Inferior parietal cortex (tissue), 1 donor: ENCODE measurements around the gene IGF1R.

Experiments
- DNase-seq: peaks from one replicate; pipeline ENCODE4 v3.0.0-alpha.2; 2016; ENCODE audit errors: extremely low spot score

The IGF1R gene

DNA sequence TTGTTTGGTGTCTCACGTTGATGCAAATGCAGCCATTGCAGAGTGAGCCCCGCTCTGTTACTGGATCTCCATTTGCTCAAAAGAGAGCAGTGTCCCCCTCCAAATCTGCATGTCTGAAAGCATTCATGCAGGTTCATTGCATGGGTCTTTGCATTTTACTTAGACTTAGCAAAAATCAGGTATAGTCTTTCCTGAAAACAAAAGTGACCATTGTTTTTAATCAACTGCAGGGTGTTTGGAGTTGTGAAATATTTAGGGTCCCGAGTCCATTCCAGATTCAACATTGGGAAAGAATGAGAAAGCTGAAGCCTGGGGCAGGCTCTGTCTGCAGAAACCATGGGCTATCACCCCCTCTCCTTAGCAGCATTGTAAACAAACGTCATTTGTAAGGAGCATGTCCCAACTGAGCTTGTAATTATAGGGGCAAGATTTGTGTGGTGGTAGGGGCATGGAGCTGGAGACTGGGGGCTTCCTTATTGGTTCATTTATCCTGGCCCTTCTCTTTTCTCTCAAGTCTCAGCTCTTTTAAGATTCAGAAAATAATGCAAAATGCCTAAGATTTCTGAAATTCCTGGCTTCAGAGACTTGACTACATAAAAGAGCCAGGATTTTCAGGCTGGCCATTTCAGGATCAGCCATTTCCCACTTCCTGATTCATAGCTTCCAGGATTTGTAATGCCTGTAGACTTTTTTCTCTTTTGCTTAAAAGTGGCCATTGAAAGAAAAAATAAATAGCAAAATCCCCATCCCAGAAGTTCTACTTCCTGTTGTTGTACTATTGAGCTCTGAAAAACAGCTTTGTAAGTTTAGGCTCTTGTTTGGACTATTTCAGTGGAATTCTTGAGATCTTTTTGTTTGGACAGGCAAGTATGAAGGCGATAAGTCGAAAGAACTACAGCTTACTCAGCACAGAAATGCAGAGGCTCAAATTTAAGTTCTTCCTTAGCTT lies 23.0 kb downstream of the IGF1R start:
- no peak for DNase-seq

GRCh38 chr15:98673133-98673532 lies 24.8 kb downstream of the IGF1R start:
- DNase-seq, result no peak

DNA sequence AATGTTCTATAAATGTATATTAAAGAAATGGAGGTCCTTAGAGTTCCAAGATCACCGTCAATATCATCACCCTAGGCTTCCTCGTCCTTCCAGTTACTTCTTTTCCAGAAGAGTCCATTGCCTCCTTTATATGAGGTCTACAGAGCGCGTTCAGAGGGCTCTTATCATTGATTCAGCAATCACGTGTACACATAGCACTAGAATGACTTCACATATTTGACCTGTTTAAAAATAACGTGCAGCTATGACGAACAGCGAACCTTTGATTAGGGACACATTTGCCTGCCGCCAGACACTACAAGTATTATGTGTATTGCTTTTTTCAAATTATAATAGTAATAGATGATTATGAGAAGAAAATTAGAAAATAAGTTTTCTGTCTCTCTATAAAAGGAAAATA lies 26.0 kb downstream of the IGF1R start:
- DNase-seq, result no peak

DNA sequence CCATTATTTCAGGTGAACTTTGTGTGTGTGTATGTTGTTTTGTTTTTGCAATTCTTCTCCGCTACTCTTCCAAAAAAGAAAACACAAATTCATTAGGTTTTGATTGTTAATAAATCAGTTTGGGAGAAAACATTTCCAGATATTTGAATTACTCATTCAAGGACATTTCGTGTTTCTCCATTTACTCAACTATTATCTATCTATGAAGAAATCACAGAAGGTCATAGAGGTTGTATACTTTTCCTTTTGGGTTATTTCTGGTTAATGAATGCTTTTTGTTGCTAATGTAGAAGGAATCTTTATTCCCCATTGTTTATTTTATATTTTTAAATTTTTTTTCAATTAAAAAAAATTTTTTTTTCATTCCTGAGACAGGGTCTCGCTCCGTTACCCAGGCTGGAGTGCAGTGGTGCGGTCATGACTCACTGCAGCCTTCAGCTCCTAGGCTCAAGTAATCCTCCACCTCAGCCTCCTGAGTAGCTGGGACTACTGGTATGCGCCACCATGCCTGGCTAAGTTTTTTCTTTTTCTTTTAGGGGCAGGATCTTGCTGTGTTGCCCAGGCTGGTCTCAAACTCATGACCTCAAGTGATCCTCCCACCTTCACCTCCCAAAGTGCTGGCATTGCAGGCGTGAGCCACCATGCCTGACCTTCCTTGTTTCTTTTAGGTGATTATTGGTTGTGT lies 28.4 kb downstream of the IGF1R start:
- DNase-seq, result no peak

- DNase-seq, result no peak
Measured at GRCh38 chr15:98677345-98678059, 29.2 kb downstream of the IGF1R start.

DNA sequence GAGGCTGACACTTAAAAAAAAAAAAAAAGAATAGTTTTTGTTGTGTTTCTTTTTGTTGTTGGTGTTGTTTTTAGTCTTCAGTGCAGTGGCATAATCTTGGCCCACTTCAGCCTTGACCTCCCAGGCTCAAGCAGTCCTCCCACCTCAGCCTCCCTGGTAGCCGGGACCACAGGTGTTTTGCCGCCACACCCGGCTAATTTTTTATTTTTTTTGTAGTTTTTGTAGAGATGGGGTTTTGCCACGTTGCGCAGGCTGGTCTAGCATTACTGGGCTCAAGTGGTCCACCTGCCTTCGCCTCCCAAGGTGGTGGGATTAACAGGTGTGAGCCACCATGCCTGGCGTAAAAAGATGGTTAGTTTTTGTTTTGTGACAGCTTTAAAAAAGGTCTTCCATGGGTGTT lies 30.1 kb downstream of the IGF1R start:
- no peak for DNase-seq

DNA sequence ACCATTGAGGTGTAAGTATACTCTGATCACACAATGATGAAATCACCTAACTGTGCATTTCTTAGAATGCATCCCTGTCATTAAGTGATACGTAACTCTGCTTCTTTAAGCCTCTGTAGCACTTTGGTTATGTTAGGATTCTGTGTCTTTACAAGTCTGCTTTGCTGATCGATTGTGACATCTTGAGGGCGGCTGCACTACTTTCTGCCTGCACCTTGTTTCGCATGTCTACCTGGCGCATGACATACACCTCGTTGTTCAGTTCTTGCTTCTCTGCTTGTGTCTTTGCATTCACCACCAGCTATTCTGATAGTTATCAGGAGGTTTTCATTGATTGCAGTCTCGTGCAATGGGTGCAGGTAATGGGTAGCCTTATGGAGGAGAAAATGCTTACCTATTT lies 32.7 kb downstream of the IGF1R start:
- no peak for DNase-seq

GRCh38 chr15:98682992-98683701 lies 34.8 kb downstream of the IGF1R start:
- DNase-seq, result no peak

DNA sequence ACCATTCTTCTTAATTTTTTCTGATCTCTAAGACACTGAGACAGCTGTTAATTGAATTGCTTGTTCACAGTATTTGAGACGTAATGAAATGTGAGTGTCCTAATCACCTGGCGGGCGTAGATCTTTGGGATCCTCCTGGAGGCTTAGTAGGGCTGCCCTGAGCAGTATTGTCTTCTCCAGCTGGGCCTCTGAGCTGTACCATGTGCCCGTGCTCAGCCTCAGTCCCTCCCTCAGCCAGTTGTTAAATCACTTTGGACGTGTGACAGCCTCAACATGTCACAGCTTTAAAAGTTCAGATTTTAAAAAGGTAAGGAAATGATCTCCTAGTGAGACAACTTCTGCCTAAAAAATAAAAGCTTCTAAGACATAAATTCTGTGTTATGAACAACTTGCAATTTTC lies 35.5 kb downstream of the IGF1R start:
- DNase-seq, result no peak

DNA sequence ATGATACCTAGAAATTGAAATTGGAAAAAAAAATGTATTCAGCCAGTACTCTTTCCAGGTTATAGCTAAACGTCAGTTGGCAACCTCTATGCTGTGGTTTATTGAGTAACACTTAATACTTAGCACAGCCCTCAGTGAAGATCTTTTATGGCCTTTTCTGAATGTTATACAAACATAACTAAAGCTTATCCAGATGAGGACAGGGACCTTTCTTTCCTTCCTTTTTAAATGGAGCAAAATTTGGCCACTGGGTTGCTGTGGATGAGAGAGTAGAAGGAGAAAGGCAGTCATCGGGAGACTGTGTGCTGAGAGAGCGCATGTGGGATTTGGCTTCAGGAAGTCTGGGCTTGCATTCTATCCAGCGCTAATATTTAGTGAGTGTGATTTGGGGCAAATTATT lies 36.1 kb downstream of the IGF1R start:
- no peak for DNase-seq

GRCh38 chr15:98684995-98685525 lies 36.7 kb downstream of the IGF1R start:
- DNase-seq, result no peak

- DNase-seq, result no peak
Measured at GRCh38 chr15:98686983-98687382, 38.6 kb downstream of the IGF1R start.

- DNase-seq, result no peak
Measured at GRCh38 chr15:98689431-98689861, 41.1 kb downstream of the IGF1R start.

- DNase-seq, result no peak
Measured at GRCh38 chr15:98690272-98690950, 42.1 kb downstream of the IGF1R start.

DNA sequence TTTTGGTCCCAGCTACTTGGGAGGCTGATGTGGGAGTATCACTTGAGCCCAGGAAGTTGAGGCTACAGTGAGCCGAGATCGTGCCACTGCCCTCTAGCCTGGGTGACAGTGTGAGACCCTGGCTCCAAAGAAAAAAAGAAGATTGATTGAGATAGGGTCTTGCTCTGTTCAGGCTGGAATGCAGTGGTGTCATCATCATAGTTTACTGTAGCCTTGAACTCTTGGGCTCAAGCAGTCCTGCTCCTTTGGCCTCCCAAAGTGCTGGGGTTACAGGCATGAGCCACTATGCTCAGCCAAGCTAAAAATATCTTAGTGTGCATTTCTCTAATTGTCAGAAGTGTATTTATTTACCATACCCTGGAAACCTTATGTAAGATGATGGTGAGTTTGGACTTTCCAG lies 43.9 kb downstream of the IGF1R start:
- DNase-seq, result no peak

DNA sequence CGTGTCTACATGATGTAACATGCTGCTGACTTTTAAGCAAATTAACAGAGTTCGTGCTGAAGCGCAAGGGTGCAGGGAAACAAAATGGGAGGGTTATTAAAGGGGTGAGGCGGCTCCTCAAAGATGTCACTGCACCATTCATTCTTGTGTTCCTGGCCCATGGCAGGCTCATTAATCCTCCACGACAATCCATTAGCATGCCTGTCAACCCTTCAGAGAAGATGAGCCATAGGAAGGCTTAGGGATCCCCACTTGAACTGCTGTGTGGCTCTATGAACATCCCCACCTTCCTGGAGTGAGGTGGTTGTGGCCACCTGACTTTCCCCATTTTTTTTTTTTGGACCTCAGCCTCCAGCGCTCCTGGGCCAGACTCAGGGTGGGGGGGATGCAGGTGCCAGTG lies 45.8 kb downstream of the IGF1R start:
- DNase-seq, result no peak

GRCh38 chr15:98698792-98699191 lies 50.5 kb downstream of the IGF1R start:
- DNase-seq, result no peak

DNA sequence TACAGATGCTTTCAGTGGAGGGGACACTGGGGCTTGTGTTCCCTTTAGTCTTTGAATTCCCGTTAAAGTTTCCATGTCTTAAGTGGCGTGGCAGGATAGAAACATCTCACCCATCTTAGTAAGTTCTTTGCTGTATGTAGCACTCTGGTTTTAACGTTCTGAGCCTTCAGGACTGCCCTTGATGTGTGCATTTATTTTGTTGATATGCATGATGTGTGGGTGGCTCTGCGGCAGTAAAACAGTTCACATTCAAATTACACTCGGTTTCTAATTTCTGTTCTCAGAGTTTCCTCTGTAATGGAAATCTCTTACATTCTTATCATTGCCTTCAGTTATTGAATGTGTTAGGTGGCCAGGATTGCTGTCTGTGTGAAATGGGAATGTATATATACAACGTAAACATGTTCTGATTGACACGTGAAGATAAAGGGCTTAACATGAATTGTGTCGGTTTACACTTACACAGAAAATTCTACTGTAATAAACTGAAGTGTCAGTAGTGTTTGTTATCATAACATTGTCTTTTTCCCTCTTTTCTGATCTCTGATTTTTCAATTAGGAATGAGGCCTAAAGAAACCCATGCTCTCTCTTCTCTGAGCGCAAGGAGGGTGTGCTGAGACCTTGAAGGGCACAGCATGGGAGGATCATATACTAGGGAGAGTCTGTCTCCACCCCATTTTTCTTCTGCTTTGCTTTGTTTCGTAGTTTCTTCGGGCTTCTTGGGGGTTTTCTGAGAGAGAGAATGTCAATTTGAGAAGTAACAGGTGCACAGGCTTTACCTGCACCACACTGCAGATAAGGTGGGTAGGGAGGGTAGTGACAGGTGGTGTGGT lies 51.5 kb downstream of the IGF1R start:
- DNase-seq, result no peak

- no peak for DNase-seq
Measured at GRCh38 chr15:98700519-98700918, 52.2 kb downstream of the IGF1R start.

DNA sequence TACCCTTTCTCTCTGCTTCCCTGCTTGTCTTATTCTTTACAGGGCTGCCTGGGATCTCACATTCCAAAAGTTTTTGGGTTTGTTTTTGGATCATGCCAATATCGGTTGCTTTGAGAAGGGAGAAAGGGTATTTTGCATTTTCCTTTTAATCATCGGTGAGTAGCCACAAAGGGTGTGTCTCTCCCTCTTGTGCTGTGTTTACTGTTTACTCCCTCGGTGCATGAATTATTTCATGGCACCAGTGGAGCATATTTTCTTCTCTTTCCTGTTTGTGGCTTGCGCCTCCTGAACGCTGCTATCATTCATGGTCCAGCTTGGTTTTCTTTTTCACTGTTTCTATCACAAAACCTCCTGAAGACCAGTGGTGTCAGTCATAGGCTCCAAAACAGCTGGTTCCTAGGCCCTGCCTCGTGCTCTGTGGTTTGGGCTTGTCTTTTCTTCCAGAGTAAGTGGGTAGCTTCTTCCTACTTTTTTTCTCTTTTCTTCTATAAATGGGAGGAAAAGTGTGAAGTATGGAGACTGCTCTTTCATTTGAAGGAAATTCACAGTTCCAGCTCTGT lies 54.9 kb downstream of the IGF1R start:
- no peak for DNase-seq
